Kidney epithelial cell (primary cell): ENCODE results near the gene PTH2. TPM values are rescaled to one million over a fixed set of nuclear protein-coding genes. Genes with fewer than 3 reads are reported as not detected.

Experiments used
- DNase-seq: peaks from one replicate; pipeline ENCODE4 v3.0.0-alpha.2; 2010; ENCODE audit warnings: low read depth
- H3K27me3 ChIP-seq: 2 replicates; pipeline ENCODE4 v1.6.0; 2011; ENCODE audit warnings: low read length; ENCODE audit not compliant: control insufficient read depth, insufficient read depth
- H3K36me3 ChIP-seq: 2 replicates; pipeline ENCODE4 v1.5.1; 2011; ENCODE audit warnings: low read length; ENCODE audit not compliant: control insufficient read depth, insufficient read depth
- H3K4me3 ChIP-seq: 2 replicates; pipeline ENCODE4 v1.5.1; 2011; ENCODE audit warnings: low read depth, mild to moderate bottlenecking, control low read depth, low read length
- total RNA-seq: library from RNA; depleted of rRNA; stranded (reverse); fragments of >200 nt; gene quantifications from 2 replicates; pipeline ENCODE4 v1.2.3, GENCODE V29; 2015
- TF ChIP-seq, protein P1 (sequence below): IDR thresholded peaks from 2 replicates; pipeline ENCODE4 v1.5.1; 2011; ENCODE audit warnings: mild to moderate bottlenecking, moderate library complexity, low read length, control low read depth, inconsistent platforms; ENCODE audit not compliant: insufficient read depth, poor library complexity, severe bottlenecking

Gene PTH2
- total RNA-seq, 1 donor from 2014 or later = not detected

DNA sequence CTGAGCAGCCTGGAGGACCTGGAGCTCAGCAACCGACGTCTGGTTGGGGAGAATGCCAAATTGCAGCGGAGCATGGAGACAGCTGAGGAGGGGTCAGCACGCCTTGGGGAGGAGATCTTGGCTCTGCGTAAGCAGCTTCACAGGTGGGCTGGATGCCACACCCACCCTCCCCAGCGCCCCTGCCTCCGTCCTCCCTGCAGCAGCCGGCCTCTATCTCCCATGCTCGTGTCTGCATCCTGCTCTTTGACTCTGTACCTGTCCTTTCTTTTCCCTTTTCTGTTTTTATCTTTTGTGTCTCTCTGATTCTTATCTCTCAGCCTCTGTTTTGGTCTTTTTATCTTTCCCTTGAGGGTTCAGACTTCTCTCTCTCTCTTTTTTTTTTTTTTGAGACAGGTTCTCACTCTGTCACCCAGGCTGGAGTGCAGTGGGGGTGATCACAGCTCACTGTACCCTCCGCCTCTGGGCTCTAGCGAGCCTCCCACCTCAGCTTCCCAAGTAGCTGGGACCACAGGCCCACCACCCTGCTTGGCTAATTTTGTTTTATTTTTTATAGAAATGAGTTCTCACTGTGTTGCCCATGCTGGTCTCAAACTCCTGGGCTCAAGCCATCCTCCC is 25.1 kb downstream of the PTH2 start:
- TF ChIP-seq, protein P1, sequence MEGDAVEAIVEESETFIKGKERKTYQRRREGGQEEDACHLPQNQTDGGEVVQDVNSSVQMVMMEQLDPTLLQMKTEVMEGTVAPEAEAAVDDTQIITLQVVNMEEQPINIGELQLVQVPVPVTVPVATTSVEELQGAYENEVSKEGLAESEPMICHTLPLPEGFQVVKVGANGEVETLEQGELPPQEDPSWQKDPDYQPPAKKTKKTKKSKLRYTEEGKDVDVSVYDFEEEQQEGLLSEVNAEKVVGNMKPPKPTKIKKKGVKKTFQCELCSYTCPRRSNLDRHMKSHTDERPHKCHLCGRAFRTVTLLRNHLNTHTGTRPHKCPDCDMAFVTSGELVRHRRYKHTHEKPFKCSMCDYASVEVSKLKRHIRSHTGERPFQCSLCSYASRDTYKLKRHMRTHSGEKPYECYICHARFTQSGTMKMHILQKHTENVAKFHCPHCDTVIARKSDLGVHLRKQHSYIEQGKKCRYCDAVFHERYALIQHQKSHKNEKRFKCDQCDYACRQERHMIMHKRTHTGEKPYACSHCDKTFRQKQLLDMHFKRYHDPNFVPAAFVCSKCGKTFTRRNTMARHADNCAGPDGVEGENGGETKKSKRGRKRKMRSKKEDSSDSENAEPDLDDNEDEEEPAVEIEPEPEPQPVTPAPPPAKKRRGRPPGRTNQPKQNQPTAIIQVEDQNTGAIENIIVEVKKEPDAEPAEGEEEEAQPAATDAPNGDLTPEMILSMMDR = no peak
- H3K27me3 ChIP-seq = peaks cover 10% of the 10 kb centered on the region
- no peaks in the 10 kb centered on the region for H3K36me3 ChIP-seq
- no peak overlapping the region for H3K4me3 ChIP-seq
- DNase-seq = no peak

DNA sequence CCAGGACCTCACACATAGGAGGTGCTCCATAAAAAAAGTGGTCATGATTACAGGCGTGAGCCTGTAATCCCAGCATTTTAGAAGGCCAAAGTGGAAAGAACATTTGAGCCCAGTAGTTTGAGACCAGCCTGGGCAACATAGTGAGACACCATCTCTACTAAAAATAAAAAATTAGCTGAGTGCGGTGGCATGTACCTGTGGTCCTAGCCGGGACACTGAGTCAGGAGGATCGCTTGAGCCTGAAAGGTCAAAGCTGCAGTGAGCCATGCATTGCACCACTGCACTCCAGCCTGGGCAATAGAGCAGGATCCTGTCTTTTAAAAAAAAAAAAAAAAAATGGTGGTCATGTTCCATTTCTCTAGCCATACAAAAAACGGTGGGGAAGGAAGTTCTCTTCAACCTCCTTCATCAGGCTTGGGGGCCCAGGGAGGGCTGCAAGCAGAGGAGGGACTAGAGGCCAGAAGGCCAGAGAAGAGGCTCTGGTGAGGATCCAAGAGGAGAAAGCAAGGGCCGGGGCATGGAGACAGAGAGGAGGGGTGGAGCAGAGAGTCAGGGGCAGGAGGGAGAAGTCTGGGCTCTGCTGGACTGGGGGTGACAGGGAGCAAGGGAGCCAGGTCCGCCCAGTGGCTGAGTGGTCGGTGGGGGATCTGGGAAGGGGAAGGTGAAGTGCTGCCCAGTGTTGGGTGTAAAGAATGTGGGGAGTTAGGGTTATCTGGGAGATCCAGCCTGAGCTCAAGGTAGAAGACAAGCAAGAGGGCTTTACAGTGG is 26.3 kb downstream of the PTH2 start:
- no peak overlapping the region for H3K4me3 ChIP-seq
- DNase-seq = no peak
- peaks cover 12% of the 10 kb centered on the region for H3K27me3 ChIP-seq
- no peaks in the 10 kb centered on the region for H3K36me3 ChIP-seq
- TF ChIP-seq, protein P1 = no peak

DNA sequence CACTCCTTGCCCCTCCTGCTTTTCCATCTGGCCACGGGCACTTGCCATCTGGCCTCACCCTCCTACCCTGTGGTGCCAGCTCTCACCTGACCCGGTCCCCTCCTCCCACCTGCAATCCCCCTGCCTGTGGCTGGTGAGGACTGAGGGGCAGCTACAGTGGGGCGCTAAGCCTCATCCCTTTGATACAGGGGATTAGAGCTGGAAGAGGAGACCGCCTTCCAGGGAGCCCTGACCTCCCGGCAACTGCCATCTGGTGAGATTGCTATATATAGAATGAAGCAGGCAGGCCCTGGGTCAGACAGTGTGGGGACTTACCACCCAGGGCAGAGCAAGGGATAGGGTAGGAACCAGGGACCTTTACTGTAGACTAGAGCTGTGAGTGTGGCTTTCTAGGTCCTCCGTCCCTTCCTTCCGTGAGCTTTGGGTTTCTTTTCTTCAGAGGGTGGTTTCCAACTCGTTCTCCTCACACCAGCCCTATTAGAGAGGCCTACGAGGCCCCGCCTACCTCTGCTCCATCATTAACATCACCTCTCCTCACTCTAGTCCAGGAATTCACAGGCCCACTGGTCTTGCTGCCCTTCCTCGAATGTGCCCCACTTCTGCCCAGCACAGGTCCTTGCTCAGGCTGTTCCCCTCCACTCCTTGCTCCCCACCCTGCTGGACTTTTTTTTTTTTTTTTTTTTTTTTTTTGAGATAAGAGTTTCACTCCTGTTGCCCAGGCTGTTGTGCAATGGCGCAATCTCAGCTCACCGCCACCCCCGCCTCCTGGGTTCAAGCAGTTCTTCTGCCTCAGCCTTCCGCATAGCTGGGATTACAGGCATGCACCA is 27.4 kb downstream of the PTH2 start:
- no peak for DNase-seq
- peaks cover 18% of the 10 kb centered on the region for H3K27me3 ChIP-seq
- no peak overlapping the region for H3K4me3 ChIP-seq
- H3K36me3 ChIP-seq = no peaks in the 10 kb centered on the region
- TF ChIP-seq, protein P1 = no peak

DNA sequence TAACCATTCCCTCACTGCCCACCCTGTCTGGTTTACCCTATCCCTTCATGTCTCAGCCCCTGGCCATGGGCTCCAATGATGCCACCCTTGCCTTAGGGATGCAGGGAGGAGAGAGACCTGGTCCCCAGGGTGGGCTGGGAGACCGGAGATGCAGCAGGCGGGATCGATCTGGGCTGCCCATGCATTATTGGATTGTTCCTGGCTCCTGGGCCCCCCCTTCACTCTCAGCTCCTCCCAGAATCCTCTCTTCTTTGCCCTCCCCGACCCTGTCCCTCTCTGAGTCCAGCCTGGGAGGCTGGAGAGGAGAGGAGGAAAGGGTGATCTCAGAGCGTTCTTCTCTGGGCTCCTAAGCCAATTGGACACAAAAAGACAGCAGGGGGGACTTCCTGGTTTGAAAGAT is 29.4 kb downstream of the PTH2 start:
- H3K4me3 ChIP-seq = no peak overlapping the region
- H3K27me3 ChIP-seq = peaks cover 32% of the 10 kb centered on the region
- DNase-seq = no peak
- no peaks in the 10 kb centered on the region for H3K36me3 ChIP-seq
- TF ChIP-seq, protein P1 = no peak

DNA sequence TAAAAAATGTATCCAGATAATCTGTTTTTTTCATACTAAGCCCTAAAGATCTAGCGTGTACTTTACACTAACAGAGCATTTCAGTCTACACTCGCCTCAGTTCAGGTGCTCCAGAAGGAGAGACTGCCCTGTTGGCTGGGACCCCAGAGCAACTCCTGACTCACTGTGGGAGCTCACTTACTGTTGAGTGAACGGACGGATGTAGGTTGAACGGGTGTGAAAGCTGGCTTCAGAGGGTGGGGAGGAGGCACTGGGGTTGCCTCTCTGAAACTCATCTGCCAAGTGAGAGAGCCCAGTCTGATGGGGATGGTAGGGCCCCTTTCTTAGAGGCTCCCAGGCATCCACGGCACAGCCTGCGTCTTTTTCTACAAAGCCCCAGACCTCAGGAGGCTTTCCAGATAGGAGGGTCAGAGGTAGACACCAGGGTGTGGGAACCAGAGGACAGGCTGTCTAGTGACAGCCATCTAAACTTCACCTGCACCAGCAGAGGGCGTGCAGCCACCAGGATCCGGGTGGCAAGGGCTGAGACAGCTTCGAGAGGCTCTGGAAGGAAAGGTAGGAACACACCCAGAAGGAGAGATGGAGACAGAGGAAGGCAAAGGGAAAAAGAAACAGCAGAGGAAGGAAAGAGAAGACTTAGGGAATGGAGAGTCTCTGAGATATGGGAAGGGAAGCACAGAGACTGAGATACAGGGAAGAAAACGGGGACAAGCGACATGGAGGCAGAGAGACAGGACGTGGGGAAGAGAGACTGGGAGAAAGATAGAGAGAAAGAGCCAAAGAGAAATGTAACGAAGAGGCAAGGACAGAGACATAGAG is 31.5 kb downstream of the PTH2 start:
- no peak overlapping the region for H3K4me3 ChIP-seq
- peak; percentile 19 for DNase-seq

More for the DNA sequence above, 31.5 kb downstream of the PTH2 start:
- no peaks in the 10 kb centered on the region for H3K36me3 ChIP-seq
- H3K27me3 ChIP-seq = peaks cover 25% of the 10 kb centered on the region
- TF ChIP-seq, protein P1 = peak; percentile 91
